Endothelial cell of umbilical vein (primary cell): ENCODE measurements around the gene TNFSF10. TPM values are rescaled to one million over a fixed set of nuclear protein-coding genes. Genes with fewer than 3 reads are reported as not detected.
"Not testable (repeated sequence)": the region's sequence is repeated elsewhere in the genome, so short reads cannot be mapped to it uniquely, and the experiment has no call there.

Experiments
- BruUV-seq: library from RNA; stranded (reverse); fragments of 400-500 nt; replicated peaks from 2 replicates; lab custom pipeline; 2021; lab: Mats Ljungman, UMichigan
- CTCF ChIA-PET: fragments of 300-600, 350-600 bp; sonication (Branson Sonifier 250); formaldehyde crosslinking; loops from one replicate; lab custom pipeline; 2021; ENCODE audit warnings: antibody characterized with exemption, inconsistent platforms; lab: Charles Lee
- POLR2A ChIA-PET: fragments of 300-600, 350-600 bp; sonication (Branson Sonifier 250); formaldehyde crosslinking; loops from one replicate; lab custom pipeline; 2021; ENCODE audit warnings: antibody characterized with exemption, inconsistent platforms; lab: Charles Lee
- DNase-seq: peaks from one replicate; pipeline ENCODE4 v3.0.0-alpha.2; 2011; ENCODE audit warnings: low read depth, low spot score
- FAIRE-seq: peaks from 2 replicates; lab custom pipeline; 2011; peaks lifted over from hg19 to GRCh38; lab: Jason Lieb, UNC
- H2AFZ ChIP-seq: 2 replicates; pipeline ENCODE4 v1.6.0; 2012; ENCODE audit warnings: low read depth, low read length, control low read depth, inconsistent platforms
- H3K27ac ChIP-seq: 2 replicates; pipeline ENCODE4 v1.5.1; 2011; ENCODE audit warnings: low read depth, mild to moderate bottlenecking, control low read depth, low read length, moderate library complexity; ENCODE audit not compliant: insufficient read depth
- H3K27me3 ChIP-seq, 2 experiments: 2 replicates each; pipeline versions ENCODE4 v1.6.0 to v1.6.1; 2011; ENCODE audit warnings: low read length in 2 of 2, mixed read lengths in 1 of 2; ENCODE audit not compliant: control insufficient read depth in 2 of 2, insufficient read depth in 2 of 2
- H3K36me3 ChIP-seq, 2 experiments: 2 replicates in 1 of 2; 3 replicates in 1 of 2; pipeline ENCODE4 v1.5.1; 2011; ENCODE audit warnings: low read length in 2 of 2, mild to moderate bottlenecking in 1 of 2, moderate library complexity in 1 of 2; ENCODE audit not compliant: control insufficient read depth in 2 of 2, insufficient read depth in 2 of 2; ENCODE audit errors: extremely low read depth in 1 of 2
- H3K4me1 ChIP-seq: 3 replicates; pipeline ENCODE4 v1.5.1; 2011; ENCODE audit warnings: mild to moderate bottlenecking, low read length; ENCODE audit not compliant: control insufficient read depth, insufficient read depth; ENCODE audit errors: extremely low read depth
- H3K4me2 ChIP-seq: 2 replicates; pipeline ENCODE4 v1.6.1; 2011; ENCODE audit warnings: low read length, control low read depth, mixed read lengths; ENCODE audit not compliant: insufficient read depth
- H3K4me3 ChIP-seq, 3 experiments: fragments of 200-600 bp in 1 of 3; sonication (generic), shearing (Covaris generic) in 1 of 3; replicated peaks in 1 of 3; 2 replicates each; pipeline ENCODE4 v1.5.1; 2011 to 2016; ENCODE audit warnings: control low read depth in 3 of 3, low read length in 3 of 3, mild to moderate bottlenecking in 2 of 3, inconsistent platforms in 1 of 3, low read depth in 1 of 3, moderate library complexity in 1 of 3; ENCODE audit not compliant: insufficient read depth in 1 of 3
- H3K79me2 ChIP-seq: 2 replicates; pipeline ENCODE4 v1.6.0; 2012; ENCODE audit warnings: low read length, inconsistent platforms; ENCODE audit not compliant: control insufficient read depth, insufficient read depth
- H3K9ac ChIP-seq: replicated peaks from 2 replicates; pipeline ENCODE3; 2011; ENCODE audit warnings: low read length, control low read depth; ENCODE audit not compliant: insufficient read depth; ENCODE audit errors: extremely low read depth
- H3K9me1 ChIP-seq: replicated peaks from 3 replicates; pipeline ENCODE4 v1.6.0; 2011; ENCODE audit warnings: mild to moderate bottlenecking, low read length; ENCODE audit not compliant: control insufficient read depth, insufficient read depth; ENCODE audit errors: extremely low read depth
- H3K9me3 ChIP-seq: replicated peaks from 2 replicates; pipeline ENCODE4 v1.5.1; 2012; ENCODE audit warnings: low read length, inconsistent platforms; ENCODE audit not compliant: control insufficient read depth, insufficient read depth
- H4K20me1 ChIP-seq: replicated peaks from 2 replicates; pipeline ENCODE3; 2011; ENCODE audit warnings: mild to moderate bottlenecking, low read length; ENCODE audit not compliant: control insufficient read depth, insufficient read depth; ENCODE audit errors: extremely low read depth
- CTCF ChIP-seq, 2 donors: IDR thresholded peaks; 1 replicate in 1 of 2; 2 replicates in 1 of 2; pipeline ENCODE4 v1.5.1; 2011; ENCODE audit warnings: low read length in 2 of 2, mild to moderate bottlenecking in 2 of 2, moderate library complexity in 2 of 2, control low read depth in 1 of 2, inconsistent platforms in 1 of 2, low read depth in 1 of 2; ENCODE audit not compliant: insufficient read depth in 1 of 2; ENCODE audit errors: extremely low read depth in 1 of 2
- EZH2 ChIP-seq: IDR thresholded peaks from 2 replicates; pipeline ENCODE4 v1.6.1; 2012; ENCODE audit warnings: borderline replicate concordance, low read depth, mild to moderate bottlenecking, moderate library complexity, low read length, inconsistent platforms; ENCODE audit not compliant: severe bottlenecking
- FOS ChIP-seq: IDR thresholded peaks from 2 replicates; pipeline ENCODE4 v1.6.1; 2011; ENCODE audit warnings: mild to moderate bottlenecking, low read length, moderate library complexity, borderline replicate concordance; ENCODE audit not compliant: insufficient read depth
- GATA2 ChIP-seq: IDR thresholded peaks from 2 replicates; pipeline ENCODE4 v1.7.0; 2011; ENCODE audit warnings: low read depth, mild to moderate bottlenecking, moderate library complexity, mixed read lengths, low read length; ENCODE audit not compliant: insufficient read length, insufficient read depth
- JUN ChIP-seq: IDR thresholded peaks from 2 replicates; pipeline ENCODE4 v1.6.1; 2011; ENCODE audit warnings: borderline replicate concordance, low read depth; ENCODE audit not compliant: insufficient read length, insufficient read depth
- MAX ChIP-seq: IDR thresholded peaks from 2 replicates; pipeline ENCODE4 v1.6.1; 2011; ENCODE audit not compliant: insufficient read depth, insufficient read length
- MYC ChIP-seq: IDR thresholded peaks from one replicate; pipeline ENCODE4 v1.6.1; 2011; ENCODE audit warnings: mild to moderate bottlenecking, low read depth, low read length
- POLR2A ChIP-seq: IDR thresholded peaks from 2 replicates; pipeline ENCODE4 v1.6.1; 2012; ENCODE audit warnings: low read depth, mild to moderate bottlenecking, control low read depth, low read length
- POLR2AphosphoS5 ChIP-seq: IDR thresholded peaks from 2 replicates; pipeline ENCODE4 v1.6.1; 2012; ENCODE audit warnings: low read depth, mild to moderate bottlenecking, control low read depth, low read length, moderate library complexity; ENCODE audit not compliant: insufficient read depth
- dilution Hi-C: fragments of 300-500 bp; cut with MboI; formaldehyde crosslinking; loops from one replicate; pipeline ENCODE4 v1.15.0; 2019; ENCODE audit warnings: low sequenced_read_pairs; ENCODE audit not compliant: extremely low pct_ligation_motif_present
- intact Hi-C: fragments of 100-400 bp; cut with micrococcal nuclease; formaldehyde crosslinking; loops from one replicate; pipeline ENCODE4 v1.10.0; 2022
- polyA plus RNA-seq, 4 experiments: library from polyadenylated mRNA; depleted of rRNA in 3 of 4; stranded (reverse) in 3 of 4; unstranded in 1 of 4; fragments of >200 nt; gene quantifications; 2 replicates each; pipeline versions ENCODE4 v1.2.1 to v1.2.3, GENCODE V29; 2011 to 2012; ENCODE audit warnings: missing spikeins in 1 of 4
- total RNA-seq: library from RNA; stranded (reverse); gene quantifications from 2 replicates; pipeline ENCODE4 v1.2.3, GENCODE V29; 2021

The TNFSF10 gene
- total and polyA plus RNA-seq, 2 donors (not counting 3 experiments of a cell fraction or from before 2014, with no cell fraction given), result 31.2 to 55.0 TPM

- dilution Hi-C loops (no loop called here), intact Hi-C loops (no loop called here)
- Histone ChIP-seq H3K36me3 (no peaks in the 10 kb centered on the region), H3K27me3 (no peaks in the 10 kb centered on the region), H3K9me3 (no peaks in the 10 kb centered on the region), H3K4me1 (peaks cover 16% of the 10 kb centered on the region), H3K79me2 (no peaks in the 10 kb centered on the region), H3K9ac (no peak overlapping the region), H3K9me1 (no peaks in the 10 kb centered on the region), H3K4me3 (no peak overlapping the region), H2AFZ (no peak overlapping the region), H4K20me1 (no peaks in the 10 kb centered on the region), H3K27ac (no peak overlapping the region), H3K4me2 (no peak overlapping the region)
- TF ChIP-seq JUN, result no peak
- no peak for TF ChIP-seq EZH2
- TF ChIP-seq MYC, result no peak
- TF ChIP-seq CTCF (IDR thresholded peaks at IDR 0.05; ENCODE audit: extremely low read depth in 1 of 2, insufficient read depth in 1 of 2, low read depth in 1 of 2, low read length in 2 of 2), result no peak
- no peak for TF ChIP-seq MAX
- TF ChIP-seq POLR2AphosphoS5, result no peak
- no peak for TF ChIP-seq GATA2
- TF ChIP-seq POLR2A, result no peak
- no peak for TF ChIP-seq FOS
- FAIRE-seq, result no peak
- CTCF ChIA-PET, result interaction anchor here (2.4 to 2.9 kb wide), 2 partner anchors 11 to 71 kb away, joined by 9 to 19 read pairs; no protein-coding TSS in a partner anchor
- POLR2A ChIA-PET, result no interaction called here
- BruUV-seq, result no TSS peak
- DNase-seq, result no peak
Observed at GRCh38 chr3:172524611-172525010, 1.4 kb upstream of the TNFSF10 start.

- H3K27ac ChIP-seq, H3K9me1 ChIP-seq, H4K20me1 ChIP-seq, POLR2A ChIA-PET, H3K9me3 ChIP-seq, H3K27me3 ChIP-seq, H3K79me2 ChIP-seq, dilution Hi-C loops, H3K9ac ChIP-seq, BruUV-seq, H2AFZ ChIP-seq, FAIRE-seq, H3K36me3 ChIP-seq: not testable (repeated sequence)
- Histone ChIP-seq H3K4me2 (peak overlapping the region; percentile 14), H3K4me3 (peak overlapping the region in 2 of 3 experiments; percentile 34 to 67), H3K4me1 (peaks cover 20% of the 10 kb centered on the region)
- intact Hi-C loops, result loop anchor here (2.0 kb wide), 1 partner anchor 17 kb away; no protein-coding TSS in a partner anchor
- DNase-seq, result peak; percentile 46
- CTCF ChIA-PET, result interaction anchor here (2.4 to 2.9 kb wide), 2 partner anchors 9 to 74 kb away, joined by 9 to 19 read pairs; no protein-coding TSS in a partner anchor
Observed at GRCh38 chr3:172521837-172522726, 1.1 kb downstream of the TNFSF10 start.
